IMR-90 (cell line): Measurements from ENCODE around the gene CHI3L1. TPM values are rescaled to one million over a fixed set of nuclear protein-coding genes. Genes with fewer than 3 reads are reported as not detected.

Experiments used
- ATAC-seq: fragments of 200-7000 bp; cut with Tn5 transposase; 2 replicates; pipeline ENCODE4 v1.9.1; 2020; ENCODE audit warnings: low read depth, mild to moderate bottlenecking, moderate library complexity
- BruUV-seq: library from RNA; stranded (reverse); fragments of 400-500 nt; replicated peaks from 2 replicates; lab custom pipeline; 2021; lab: Mats Ljungman, UMichigan
- CTCF ChIA-PET: fragments of 300-600 bp; formaldehyde crosslinking; extraction: SDS; loops from one replicate; lab custom pipeline; 2021; ENCODE audit warnings: antibody characterized with exemption; lab: Yijun Ruan, JAX
- POLR2A ChIA-PET: fragments of 300-600 bp; sonication (Branson Sonifier 250); formaldehyde crosslinking; loops from one replicate; lab custom pipeline; 2022; ENCODE audit warnings: antibody characterized with exemption; ENCODE audit not compliant: unreplicated experiment; lab: Charles Lee
- DNase-seq: peaks from one replicate; pipeline ENCODE4 v3.0.0; 2013
- H2AFZ ChIP-seq: replicated peaks from 2 replicates; pipeline ENCODE3; 2013; ENCODE audit warnings: low read length, mild to moderate bottlenecking; ENCODE audit not compliant: poor library complexity
- H2AK5ac ChIP-seq: 2 replicates; pipeline ENCODE4 v1.6.1; 2013; ENCODE audit warnings: low read depth, low read length, inconsistent platforms
- H2AK9ac ChIP-seq: replicated peaks from 2 replicates; pipeline ENCODE3; 2013; ENCODE audit warnings: mild to moderate bottlenecking, low read depth, low read length, moderate library complexity; ENCODE audit not compliant: poor library complexity
- H2BK120ac ChIP-seq: 2 replicates; pipeline ENCODE4 v1.6.1; 2013; ENCODE audit warnings: low read depth, low read length, inconsistent platforms
- H2BK15ac ChIP-seq: 3 replicates; pipeline ENCODE4 v1.6.1; 2013; ENCODE audit warnings: low read depth, low read length, inconsistent platforms
- H2BK20ac ChIP-seq: 2 replicates; pipeline ENCODE4 v1.6.1; 2013; ENCODE audit warnings: low read depth, mild to moderate bottlenecking, inconsistent platforms, low read length, moderate library complexity
- H2BK5ac ChIP-seq: 2 replicates; pipeline ENCODE4 v1.6.1; 2013; ENCODE audit warnings: mild to moderate bottlenecking, low read depth, low read length, inconsistent platforms; ENCODE audit not compliant: poor library complexity, severe bottlenecking
- H3K14ac ChIP-seq: replicated peaks from 2 replicates; pipeline ENCODE4 v1.6.1; 2013; ENCODE audit warnings: low read depth, low read length, inconsistent platforms
- H3K18ac ChIP-seq: 2 replicates; pipeline ENCODE4 v1.6.1; 2013; ENCODE audit warnings: low read depth, low read length, control low read depth
- H3K23ac ChIP-seq: 2 replicates; pipeline ENCODE4 v1.6.1; 2013; ENCODE audit warnings: low read depth, low read length, inconsistent platforms
- H3K27ac ChIP-seq: 2 replicates; pipeline ENCODE4 v1.5.1; 2013; ENCODE audit warnings: mild to moderate bottlenecking, control low read depth, low read length; ENCODE audit not compliant: insufficient read depth
- H3K27me3 ChIP-seq: 2 replicates; pipeline ENCODE4 v1.6.1; 2013; ENCODE audit warnings: low read length; ENCODE audit not compliant: control insufficient read depth, insufficient read depth
- H3K36me3 ChIP-seq: 2 replicates; pipeline ENCODE4 v1.6.1; 2013; ENCODE audit warnings: low read length, mixed read lengths; ENCODE audit not compliant: control insufficient read depth, insufficient read depth
- H3K4ac ChIP-seq: 2 replicates; pipeline ENCODE4 v1.6.1; 2013; ENCODE audit warnings: low read depth, low read length, inconsistent platforms
- H3K4me1 ChIP-seq: 2 replicates; pipeline ENCODE4 v1.6.1; 2013; ENCODE audit warnings: low read length, mixed read lengths; ENCODE audit not compliant: control insufficient read depth, insufficient read depth
- H3K4me2 ChIP-seq: 2 replicates; pipeline ENCODE4 v1.6.1; 2013; ENCODE audit warnings: low read depth, mild to moderate bottlenecking, control low read depth, low read length, moderate library complexity
- H3K4me3 ChIP-seq: 2 replicates; pipeline ENCODE4 v1.5.1; 2013; ENCODE audit warnings: low read depth, mild to moderate bottlenecking, control low read depth, low read length, moderate library complexity; ENCODE audit not compliant: insufficient read depth
- H3K56ac ChIP-seq: 2 replicates; pipeline ENCODE4 v1.6.1; 2013; ENCODE audit warnings: low read length, inconsistent platforms; ENCODE audit not compliant: insufficient read depth; ENCODE audit errors: extremely low read depth
- H3K79me1 ChIP-seq, 2 experiments: 2 replicates each; pipeline ENCODE4 v1.6.1; 2013; ENCODE audit warnings: low read length in 2 of 2, inconsistent platforms in 1 of 2, low read depth in 1 of 2
- H3K9ac ChIP-seq: 2 replicates; pipeline ENCODE4 v1.6.1; 2013; ENCODE audit warnings: low read depth, low read length, control low read depth
- H3K9me1 ChIP-seq: 2 replicates; pipeline ENCODE4 v1.6.1; 2013; ENCODE audit warnings: low read length, inconsistent platforms; ENCODE audit not compliant: insufficient read depth
- H3K9me3 ChIP-seq: 2 replicates; pipeline ENCODE4 v1.6.1; 2013; ENCODE audit warnings: low read length; ENCODE audit not compliant: control insufficient read depth, insufficient read depth
- H4K20me1 ChIP-seq: 2 replicates; pipeline ENCODE4 v1.6.1; 2013; ENCODE audit warnings: low read length, inconsistent platforms; ENCODE audit not compliant: insufficient read depth
- H4K5ac ChIP-seq: 2 replicates; pipeline ENCODE4 v1.6.1; 2013; ENCODE audit warnings: mild to moderate bottlenecking, low read depth, low read length, control low read depth
- H4K8ac ChIP-seq, 2 experiments: 2 replicates each; pipeline ENCODE4 v1.6.1; 2013; ENCODE audit warnings: low read depth in 2 of 2, low read length in 2 of 2, control low read depth in 1 of 2, inconsistent platforms in 1 of 2
- H4K91ac ChIP-seq: 2 replicates; pipeline ENCODE4 v1.6.1; 2013; ENCODE audit warnings: low read depth, low read length, inconsistent platforms; ENCODE audit not compliant: insufficient read depth
- BHLHE40 ChIP-seq: fragments of 150-350 bp; IDR thresholded peaks from 2 replicates; pipeline ENCODE4 v1.6.1; 2016; ENCODE audit warnings: mild to moderate bottlenecking, low read depth, low read length
- CEBPB ChIP-seq: IDR thresholded peaks from 2 replicates; pipeline ENCODE4 v1.6.1; 2012; ENCODE audit warnings: low read depth, low read length, improper control_type of control experiment
- CHD1 ChIP-seq: IDR thresholded peaks from 2 replicates; pipeline ENCODE4 v1.6.1; 2012; ENCODE audit warnings: low read depth, low read length, improper control_type of control experiment
- CTCF ChIP-seq: conservative IDR thresholded peaks from 2 replicates; pipeline ENCODE4 v1.5.1; 2012; ENCODE audit warnings: mild to moderate bottlenecking, low read depth, low read length, improper control_type of control experiment
- ELK1 ChIP-seq: fragments of 150-350 bp; IDR thresholded peaks from 2 replicates; pipeline ENCODE4 v1.6.1; 2016; ENCODE audit warnings: low read depth, mild to moderate bottlenecking, low read length, moderate library complexity, borderline replicate concordance
- FOS ChIP-seq: fragments of 150-350 bp; IDR thresholded peaks from 2 replicates; pipeline ENCODE4 v1.6.1; 2016; ENCODE audit warnings: low read depth, low read length
- MAFK ChIP-seq: IDR thresholded peaks from 2 replicates; pipeline ENCODE4 v1.6.1; 2012; ENCODE audit warnings: low read depth, low read length, improper control_type of control experiment
- MAZ ChIP-seq: IDR thresholded peaks from 2 replicates; pipeline ENCODE4 v1.6.1; 2012; ENCODE audit warnings: low read depth, mild to moderate bottlenecking, low read length, improper control_type of control experiment, moderate library complexity, borderline replicate concordance
- MXI1 ChIP-seq: IDR thresholded peaks from 2 replicates; pipeline ENCODE4 v1.6.1; 2012; ENCODE audit warnings: low read depth, mild to moderate bottlenecking, low read length, moderate library complexity, borderline replicate concordance
- NFE2L2 ChIP-seq: fragments of 150-350 bp; IDR thresholded peaks from 2 replicates; pipeline ENCODE4 v1.6.1; 2016; ENCODE audit warnings: low read depth, mild to moderate bottlenecking, low read length
- POLR2A ChIP-seq: IDR thresholded peaks from 2 replicates; pipeline ENCODE4 v1.6.1; 2012; ENCODE audit warnings: mild to moderate bottlenecking, low read depth, low read length
- RAD21 ChIP-seq: IDR thresholded peaks from 2 replicates; pipeline ENCODE4 v1.6.1; 2012; ENCODE audit warnings: low read length, improper control_type of control experiment
- RCOR1 ChIP-seq: IDR thresholded peaks from 2 replicates; pipeline ENCODE4 v1.6.1; 2012; ENCODE audit warnings: mild to moderate bottlenecking, low read length, improper control_type of control experiment; ENCODE audit not compliant: insufficient replicate concordance
- RFX5 ChIP-seq: IDR thresholded peaks from 2 replicates; pipeline ENCODE4 v1.8.0; 2012; ENCODE audit warnings: low read depth, mild to moderate bottlenecking, low read length, moderate library complexity
- SMC3 ChIP-seq: fragments of 150-350 bp; IDR thresholded peaks from 2 replicates; pipeline ENCODE4 v1.6.1; 2016; ENCODE audit warnings: low read depth, mild to moderate bottlenecking, antibody characterized with exemption, low read length, moderate library complexity
- USF2 ChIP-seq: fragments of 150-350 bp; IDR thresholded peaks from 2 replicates; pipeline ENCODE4 v1.6.1; 2017; ENCODE audit warnings: mild to moderate bottlenecking, antibody characterized with exemption, low read length, low read depth
- whole genome bisulfite sequencing, 2 experiments: methylation state at CpG; one replicate each; pipeline versions ENCODE4 v1.1.5 to v1.1.7; 2013; ENCODE audit warnings: missing lambda C conversion rate in 2 of 2; ENCODE audit not compliant: insufficient read length in 1 of 2; ENCODE audit errors: extremely low coverage in 2 of 2; 5-methylcytosine and 5-hydroxymethylcytosine counted together
- dilution Hi-C: fragments of 300-500 bp; cut with HindIII; formaldehyde crosslinking; loops from one replicate; pipeline ENCODE4 v1.14.3; 2018; ENCODE audit warnings: low sequenced_read_pairs; ENCODE audit not compliant: unreplicated experiment
- in situ Hi-C: fragments of 300-500 bp; cut with MboI; formaldehyde crosslinking; loops from 3 replicates; pipeline ENCODE4 v1.14.3; 2019; ENCODE audit warnings: low sequenced_read_pairs, inconsistent platforms, mixed read lengths
- intact Hi-C: fragments of 100-400 bp; cut with micrococcal nuclease; formaldehyde crosslinking; loops from 2 replicates; pipeline ENCODE4 v1.10.0; 2022
- polyA plus RNA-seq, 3 experiments: library from polyadenylated mRNA; depleted of rRNA; stranded (reverse); fragments of >200 nt; gene quantifications; 2 replicates each; pipeline ENCODE4 v1.2.3, GENCODE V29; 2012; ENCODE audit warnings: low replicate concordance in 1 of 3
- total RNA-seq: library from RNA; depleted of rRNA; stranded (reverse); fragments of >200 nt; gene quantifications from 2 replicates; pipeline ENCODE4 v1.2.3, GENCODE V29; 2012

CHI3L1 gene
- total and polyA plus RNA-seq, 2 of the 4 experiments (the other 2 are of a cell fraction) = 0.17 TPM; not detected in 1

- no peak overlapping the region for H3K9ac ChIP-seq
- no peak for ATAC-seq
These were observed 19.7 kb upstream of the CHI3L1 start for GRCh38 chr1:203206129-203206687.

More at GRCh38 chr1:203206129-203206687, 19.7 kb upstream of the CHI3L1 start:
- Histone ChIP-seq H4K91ac (no peak overlapping the region), H3K36me3 (no peaks in the 10 kb centered on the region), H3K23ac (no peak overlapping the region), H2AFZ (no peak overlapping the region), H3K56ac (no peak overlapping the region), H4K20me1 (no peaks in the 10 kb centered on the region), H2BK120ac (no peak overlapping the region), H3K4me3 (no peak overlapping the region), H3K4me2 (no peak overlapping the region), H3K79me1 (no peaks in the 10 kb centered on the region), H4K5ac (no peak overlapping the region; the same call in 1 of the 2 replicates), H2BK20ac (no peak overlapping the region), H3K27ac (no peak overlapping the region), H4K8ac (no peak overlapping the region), H3K27me3 (peaks cover 4% of the 10 kb centered on the region; the same call in 1 of the 2 replicates), H3K18ac (peak overlapping the region; percentile 7; the same call in 1 of the 2 replicates), H3K4me1 (peaks cover 9% of the 10 kb centered on the region), H3K14ac (0 out of 2 replicates have a peak overlapping the region, but pooled peaks have one; percentile 16), H2AK9ac (peak overlapping the region; percentile 20), H3K4ac (no peak overlapping the region), H2BK5ac (no peak overlapping the region), H3K9me3 (no peaks in the 10 kb centered on the region), H2BK15ac (no peak overlapping the region), H2AK5ac (no peak overlapping the region), H3K9me1 (no peaks in the 10 kb centered on the region)
- dilution Hi-C loops (no loop called here), in situ Hi-C loops (no loop called here), intact Hi-C loops (no loop called here)
- no TSS peak for BruUV-seq
- no peak for DNase-seq
- WGBS, 2 experiments = no CpG with 5 or more reads among the region's 5 CpGs
- ChIA-PET CTCF (interaction anchor here (1.0 to 1.3 kb wide), 2 partner anchors 67 to 151 kb away, joined by 3 read pairs; no protein-coding TSS in a partner anchor), POLR2A (no interaction called here)
- TF ChIP-seq RFX5 (no peak), POLR2A (no peak), CHD1 (no peak), FOS (no peak), MXI1 (no peak), ELK1 (no peak), RCOR1 (no peak), BHLHE40 (no peak), NFE2L2 (no peak), SMC3 (no peak), CEBPB (no peak), CTCF (no peak), MAZ (no peak), MAFK (no peak), USF2 (no peak), RAD21 (no peak)
